ENCODE measurements around the gene REX1BD.

Gene REX1BD

DNA sequence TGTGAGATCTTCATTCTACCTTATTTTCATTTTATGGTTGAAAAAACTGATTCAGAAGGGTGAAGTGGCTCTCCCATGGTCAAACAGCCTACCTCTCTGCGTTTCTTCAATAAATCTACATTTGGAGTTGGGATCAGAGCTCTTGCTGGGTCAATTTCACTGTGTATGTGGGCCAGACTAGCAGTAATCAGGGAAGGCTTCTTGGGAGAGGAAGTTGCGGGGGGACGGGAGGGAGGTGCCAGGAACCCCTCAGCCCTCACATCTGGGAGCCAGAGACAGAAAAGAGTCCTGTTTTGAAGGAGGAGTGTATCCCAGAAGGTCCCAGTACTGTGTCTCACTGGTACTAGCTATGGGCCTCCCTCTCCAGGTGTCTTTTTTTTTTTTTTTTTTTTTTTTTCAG lies 30.0 kb upstream of the REX1BD start:
- DNase-seq = no peak
- H3K9ac ChIP-seq (ENCODE audit: low read depth, low read length) = peak overlapping the region; percentile 81
- H4K20me1 ChIP-seq (ENCODE audit: insufficient read depth, low read length) = 0 out of 2 replicates have a peak, but pooled peaks cover 6% of the 10 kb centered on the region
- peak overlapping the region; percentile 75 for H3K27ac ChIP-seq (ENCODE audit: low read length)
- peak overlapping the region; percentile 91 for H3K4me2 ChIP-seq (ENCODE audit: insufficient read depth, low read length)
- H3K4me3 ChIP-seq (ENCODE audit: low read depth in 1 of 2, low read length in 2 of 2) = peak overlapping the region; percentile 63 to 83
- H3K79me2 ChIP-seq (ENCODE audit: insufficient read depth, low read length) = peaks cover 39% of the 10 kb centered on the region
- no peak overlapping the region for H2AFZ ChIP-seq (ENCODE audit: low read depth, low read length)
- H3K27me3 ChIP-seq (ENCODE audit: insufficient read depth, low read length, poor library complexity) = no peaks in the 10 kb centered on the region
- no peak for ATAC-seq (ENCODE audit: insufficient read depth, low read depth)
- H3K9me3 ChIP-seq (ENCODE audit: insufficient read depth, low read length, severe bottlenecking) = no peaks in the 10 kb centered on the region
- TF ChIP-seq, protein P1, sequence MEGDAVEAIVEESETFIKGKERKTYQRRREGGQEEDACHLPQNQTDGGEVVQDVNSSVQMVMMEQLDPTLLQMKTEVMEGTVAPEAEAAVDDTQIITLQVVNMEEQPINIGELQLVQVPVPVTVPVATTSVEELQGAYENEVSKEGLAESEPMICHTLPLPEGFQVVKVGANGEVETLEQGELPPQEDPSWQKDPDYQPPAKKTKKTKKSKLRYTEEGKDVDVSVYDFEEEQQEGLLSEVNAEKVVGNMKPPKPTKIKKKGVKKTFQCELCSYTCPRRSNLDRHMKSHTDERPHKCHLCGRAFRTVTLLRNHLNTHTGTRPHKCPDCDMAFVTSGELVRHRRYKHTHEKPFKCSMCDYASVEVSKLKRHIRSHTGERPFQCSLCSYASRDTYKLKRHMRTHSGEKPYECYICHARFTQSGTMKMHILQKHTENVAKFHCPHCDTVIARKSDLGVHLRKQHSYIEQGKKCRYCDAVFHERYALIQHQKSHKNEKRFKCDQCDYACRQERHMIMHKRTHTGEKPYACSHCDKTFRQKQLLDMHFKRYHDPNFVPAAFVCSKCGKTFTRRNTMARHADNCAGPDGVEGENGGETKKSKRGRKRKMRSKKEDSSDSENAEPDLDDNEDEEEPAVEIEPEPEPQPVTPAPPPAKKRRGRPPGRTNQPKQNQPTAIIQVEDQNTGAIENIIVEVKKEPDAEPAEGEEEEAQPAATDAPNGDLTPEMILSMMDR (IDR thresholded peaks at IDR 0.05; ENCODE audit: borderline replicate concordance, extremely low read depth, low read length, poor library complexity, severe bottlenecking) = no peak
- no peak for TF ChIP-seq EZH2 (IDR thresholded peaks at IDR 0.05; ENCODE audit: borderline replicate concordance, low read depth, low read length, severe bottlenecking)
- H3K36me3 ChIP-seq (ENCODE audit: insufficient read depth, low read length) = peaks cover 32% of the 10 kb centered on the region
- peaks cover 24% of the 10 kb centered on the region for H3K4me1 ChIP-seq (ENCODE audit: insufficient read depth, low read length)

DNA sequence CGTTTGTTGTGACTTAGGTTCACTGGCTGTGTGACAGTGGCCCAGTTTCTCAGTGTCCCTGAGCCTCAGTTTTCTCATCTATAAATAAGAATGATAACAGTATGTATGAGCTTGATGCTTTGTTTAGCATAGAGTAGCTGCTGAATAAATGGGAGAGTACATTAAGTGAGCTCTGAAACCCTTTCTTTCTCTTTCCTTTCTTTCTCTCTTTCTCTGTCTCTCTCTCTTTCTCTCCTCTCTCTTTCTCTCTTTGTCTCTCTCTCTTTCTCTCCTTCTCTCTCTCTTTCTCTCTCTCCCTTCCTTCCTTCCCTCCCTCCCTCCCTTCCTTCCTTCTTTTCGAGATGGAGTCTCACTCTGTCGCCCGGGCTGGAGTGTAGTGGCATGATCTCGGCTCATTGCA lies 28.9 kb upstream of the REX1BD start:
- Histone ChIP-seq H2AFZ (ENCODE audit: low read depth, low read length) (no peak overlapping the region), H4K20me1 (ENCODE audit: insufficient read depth, low read length) (0 out of 2 replicates have a peak, but pooled peaks cover 6% of the 10 kb centered on the region), H3K9me3 (ENCODE audit: insufficient read depth, low read length, severe bottlenecking) (no peaks in the 10 kb centered on the region), H3K4me3 (ENCODE audit: low read depth in 1 of 2, low read length in 2 of 2) (peak overlapping the region in 1 of 2 experiments; percentile 33; a peak in 1 of 4 replicates), H3K27me3 (ENCODE audit: insufficient read depth, low read length, poor library complexity) (no peaks in the 10 kb centered on the region), H3K4me1 (ENCODE audit: insufficient read depth, low read length) (peaks cover 24% of the 10 kb centered on the region), H3K36me3 (ENCODE audit: insufficient read depth, low read length) (peaks cover 42% of the 10 kb centered on the region), H3K27ac (ENCODE audit: low read length) (no peak overlapping the region; the same call in 1 of the 2 replicates), H3K4me2 (ENCODE audit: insufficient read depth, low read length) (peak overlapping the region; percentile 91; the same call in 1 of the 2 replicates), H3K79me2 (ENCODE audit: insufficient read depth, low read length) (peaks cover 39% of the 10 kb centered on the region), H3K9ac (ENCODE audit: low read depth, low read length) (peak overlapping the region; percentile 81; the same call in 1 of the 2 replicates)
- no peak for DNase-seq
- no peak for ATAC-seq (ENCODE audit: insufficient read depth, low read depth)
- TF ChIP-seq, protein P1 (IDR thresholded peaks at IDR 0.05; ENCODE audit: borderline replicate concordance, extremely low read depth, low read length, poor library complexity, severe bottlenecking) = no peak
- no peak for TF ChIP-seq EZH2 (IDR thresholded peaks at IDR 0.05; ENCODE audit: borderline replicate concordance, low read depth, low read length, severe bottlenecking)

- Histone ChIP-seq H2AFZ (ENCODE audit: low read depth, low read length) (no peak overlapping the region), H4K20me1 (ENCODE audit: insufficient read depth, low read length) (0 out of 2 replicates have a peak, but pooled peaks cover 6% of the 10 kb centered on the region), H3K4me3 (ENCODE audit: low read depth in 1 of 2, low read length in 2 of 2) (no peak overlapping the region), H3K4me2 (ENCODE audit: insufficient read depth, low read length) (no peak overlapping the region), H3K79me2 (ENCODE audit: insufficient read depth, low read length) (peaks cover 39% of the 10 kb centered on the region), H3K27me3 (ENCODE audit: insufficient read depth, low read length, poor library complexity) (no peaks in the 10 kb centered on the region), H3K9me3 (ENCODE audit: insufficient read depth, low read length, severe bottlenecking) (no peaks in the 10 kb centered on the region), H3K36me3 (ENCODE audit: insufficient read depth, low read length) (peaks cover 66% of the 10 kb centered on the region), H3K9ac (ENCODE audit: low read depth, low read length) (no peak overlapping the region), H3K27ac (ENCODE audit: low read length) (no peak overlapping the region), H3K4me1 (ENCODE audit: insufficient read depth, low read length) (peaks cover 20% of the 10 kb centered on the region)
- ATAC-seq (ENCODE audit: insufficient read depth, low read depth) (no peak), DNase-seq (no peak)
- TF ChIP-seq, protein P1 (IDR thresholded peaks at IDR 0.05; ENCODE audit: borderline replicate concordance, extremely low read depth, low read length, poor library complexity, severe bottlenecking) = no peak
- TF ChIP-seq EZH2 (IDR thresholded peaks at IDR 0.05; ENCODE audit: borderline replicate concordance, low read depth, low read length, severe bottlenecking) = no peak
These were observed 26.5 kb upstream of the REX1BD start for GRCh38 chr19:18562086-18562485.
